ENCODE results near the gene COL12A1.
A peak's percentile ranks its signal among the peaks of the same experiment; 100 is the strongest.
"Not testable (repeated sequence)": the region's sequence is repeated elsewhere in the genome, so short reads cannot be mapped to it uniquely, and the experiment has no call there.

The COL12A1 gene

GRCh38 chr6:75211920-75212590 lies 6.2 kb upstream of the COL12A1 start:
- no peak for DNase-seq

DNA sequence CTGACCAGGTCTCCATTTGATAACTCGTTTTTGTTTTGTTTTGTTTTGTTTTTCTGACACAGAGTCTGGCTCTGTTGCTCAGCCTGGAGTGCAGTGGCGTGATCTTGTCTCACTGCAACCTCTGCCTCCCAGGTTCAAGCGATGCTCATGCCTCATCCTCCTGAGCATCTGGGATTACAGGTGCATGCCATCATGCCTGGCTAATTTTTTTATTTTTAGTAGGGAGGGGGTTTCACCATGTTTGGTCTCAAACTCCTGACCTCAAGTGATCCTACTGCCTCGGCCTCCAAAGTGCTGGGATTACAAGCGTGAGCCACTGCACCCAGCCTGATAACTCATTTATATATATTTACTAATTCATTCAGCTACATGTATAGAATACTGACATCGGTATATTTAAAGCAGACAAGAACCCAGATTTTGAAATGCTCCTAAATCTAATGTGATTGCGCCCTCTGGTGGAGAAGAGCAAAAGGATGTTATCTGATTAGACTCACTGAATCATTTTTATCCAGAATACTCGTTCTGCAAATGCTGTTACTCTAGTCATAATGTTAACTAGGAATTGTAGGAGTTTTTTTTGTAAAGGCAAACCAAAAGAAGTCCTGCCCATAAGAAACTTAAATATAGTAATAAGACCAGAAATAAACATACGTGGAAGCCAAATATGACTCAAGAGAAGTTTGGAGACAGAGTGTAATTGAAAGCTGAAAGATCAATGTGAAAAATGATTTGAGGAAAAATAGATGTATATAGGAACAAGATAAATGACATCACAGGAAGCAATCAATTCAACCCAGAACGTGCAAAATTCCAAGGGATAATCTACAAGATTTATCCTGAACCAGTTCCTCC lies 5.3 kb upstream of the COL12A1 start:
- peak; percentile 67 to 91 (median 80) for DNase-seq

DNA sequence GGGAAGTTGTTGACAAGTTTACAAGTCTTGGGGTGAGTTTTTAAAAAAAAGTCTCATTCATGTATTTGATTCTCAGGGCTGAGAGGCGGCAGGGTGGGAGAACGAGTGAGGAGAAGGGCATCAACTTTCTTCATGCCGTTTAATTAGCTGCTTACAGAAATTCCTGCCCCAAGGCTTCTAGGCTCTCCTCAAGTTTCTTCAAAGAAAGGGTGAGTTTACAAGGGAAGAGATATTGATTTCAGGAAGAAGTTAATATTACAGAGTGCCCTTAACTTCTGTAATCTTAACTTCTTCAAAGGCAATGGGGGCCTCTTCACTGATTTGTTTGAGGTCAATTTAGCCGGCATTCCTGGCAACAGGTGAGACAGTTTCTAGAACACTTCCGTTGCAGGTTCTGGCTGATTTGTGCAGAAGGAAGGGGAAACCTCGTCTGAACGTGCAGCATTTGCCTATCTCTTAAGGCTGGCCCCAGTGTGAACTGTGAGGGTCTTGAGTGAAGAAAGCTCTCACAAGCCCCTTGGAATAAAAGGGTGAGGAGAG lies 3.4 kb upstream of the COL12A1 start:
- DNase-seq: no peak

DNA sequence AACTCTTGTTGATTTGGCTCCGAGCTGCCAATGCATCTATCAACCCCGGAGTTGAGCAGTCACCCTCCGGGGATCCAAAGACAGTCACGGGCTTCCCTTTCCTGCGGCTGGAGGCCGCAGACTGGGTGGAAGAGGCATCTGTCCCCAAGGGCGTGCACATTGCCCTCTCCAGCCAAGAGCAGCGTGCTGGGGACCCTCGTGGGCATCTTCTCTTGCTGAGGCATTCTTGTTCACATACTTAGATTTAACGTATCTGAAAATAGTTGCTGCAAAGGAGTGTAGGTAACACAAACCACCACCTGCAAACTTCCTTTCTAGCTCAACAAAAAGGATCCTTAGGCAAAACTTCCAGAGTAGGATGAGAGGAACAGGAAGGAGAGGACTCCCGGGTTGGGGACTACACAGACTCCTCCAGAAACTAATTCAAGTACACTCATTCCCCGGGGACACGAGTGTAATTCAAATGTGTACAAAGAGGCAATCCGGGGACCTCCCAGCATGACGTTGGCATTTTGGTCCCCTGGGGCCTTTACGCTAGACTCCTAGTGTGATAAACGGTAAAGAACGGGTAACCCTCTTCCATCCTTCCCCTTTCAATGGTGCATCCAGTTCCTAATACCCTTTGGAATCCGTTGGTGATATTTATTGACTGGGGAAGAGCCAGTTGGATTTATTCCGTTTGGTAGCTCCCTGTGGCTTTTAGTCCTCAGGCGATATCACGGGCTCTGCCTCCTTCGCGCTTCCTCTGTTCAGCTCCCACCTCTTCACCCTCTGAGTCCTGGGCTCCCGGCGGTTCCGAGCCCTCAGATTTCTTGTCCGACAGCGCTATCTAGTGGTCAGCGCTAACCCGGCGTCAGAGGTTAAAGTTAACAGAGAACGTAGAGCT lies 2.7 kb upstream of the COL12A1 start:
- DNase-seq: peak; percentile 84 to 91 (median 90)

DNA sequence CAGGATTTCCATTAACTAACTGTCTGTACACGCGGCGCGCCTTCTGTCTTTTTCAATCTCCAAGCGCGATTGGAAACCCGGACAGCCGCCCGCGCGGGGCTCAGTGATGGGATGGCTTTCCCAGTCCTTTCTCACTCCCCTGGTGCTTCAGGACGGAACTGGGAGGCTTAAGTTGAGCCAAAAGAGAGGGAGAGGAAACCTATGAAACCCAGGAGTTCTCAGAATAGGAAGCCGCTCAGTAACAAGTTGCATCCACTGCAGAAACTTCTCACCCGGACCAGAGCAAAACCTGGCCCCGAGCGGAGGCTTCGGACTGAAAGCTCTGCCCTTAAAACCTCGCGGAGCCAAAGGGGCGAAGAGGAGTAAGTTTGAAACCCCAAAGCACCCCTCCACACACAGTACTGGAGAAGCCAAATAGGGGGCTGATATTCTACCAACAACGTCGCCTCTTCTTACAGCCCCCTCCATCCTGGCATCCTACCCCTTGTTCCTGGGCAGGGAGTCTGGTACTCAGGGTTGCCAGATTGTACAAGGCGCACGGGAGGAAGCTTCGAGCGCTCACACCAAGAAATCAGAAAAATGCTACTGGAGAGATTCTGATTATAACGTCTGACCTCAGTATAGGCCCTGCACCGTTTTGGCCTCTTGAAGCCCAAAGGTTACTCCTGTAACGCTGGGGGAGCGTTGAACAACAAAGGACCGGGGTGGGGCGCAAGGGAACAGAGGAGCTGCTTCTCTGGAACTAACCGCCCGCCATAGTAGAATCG lies 906 bp upstream of the COL12A1 start:
- DNase-seq: no peak

DNA sequence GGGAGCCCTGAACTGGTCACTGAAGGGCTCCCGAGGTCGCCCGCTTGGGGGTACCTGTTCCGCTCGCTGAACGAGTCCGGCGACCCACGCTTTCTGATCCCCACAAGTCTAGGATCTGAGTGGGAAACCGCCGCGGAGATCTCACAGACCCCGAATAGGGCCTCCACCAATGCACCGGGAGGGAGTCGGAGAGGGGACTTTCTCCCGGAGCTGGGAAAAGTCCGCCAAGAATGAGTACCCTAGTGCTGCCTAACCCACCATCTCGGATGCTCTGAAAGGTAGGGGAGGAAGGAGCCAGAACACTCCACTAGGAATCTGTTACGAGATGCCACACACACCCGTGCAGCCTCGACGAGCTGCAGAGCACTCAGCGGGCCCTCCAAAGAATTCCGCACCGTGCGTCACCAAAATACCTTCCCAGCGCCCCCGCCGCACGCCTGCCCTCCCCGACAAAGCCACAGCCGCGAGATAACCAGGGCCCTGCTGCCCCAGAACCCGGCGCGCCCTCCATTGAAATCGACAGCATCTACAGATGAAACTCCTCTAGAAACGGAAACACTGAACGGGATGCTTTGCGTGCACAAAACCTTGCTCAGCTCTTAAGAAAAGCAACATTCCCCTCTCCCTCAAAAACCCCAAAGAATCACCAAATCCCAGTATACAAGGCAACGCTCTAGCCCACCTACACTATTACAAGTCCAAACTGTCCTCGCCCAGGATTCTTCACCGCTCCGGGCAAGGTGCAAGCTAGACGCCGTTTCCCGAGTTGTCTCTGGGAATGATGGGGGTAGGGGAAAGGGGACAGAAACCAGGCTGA lies 686 bp downstream of the COL12A1 start:
- no peak for DNase-seq

DNA sequence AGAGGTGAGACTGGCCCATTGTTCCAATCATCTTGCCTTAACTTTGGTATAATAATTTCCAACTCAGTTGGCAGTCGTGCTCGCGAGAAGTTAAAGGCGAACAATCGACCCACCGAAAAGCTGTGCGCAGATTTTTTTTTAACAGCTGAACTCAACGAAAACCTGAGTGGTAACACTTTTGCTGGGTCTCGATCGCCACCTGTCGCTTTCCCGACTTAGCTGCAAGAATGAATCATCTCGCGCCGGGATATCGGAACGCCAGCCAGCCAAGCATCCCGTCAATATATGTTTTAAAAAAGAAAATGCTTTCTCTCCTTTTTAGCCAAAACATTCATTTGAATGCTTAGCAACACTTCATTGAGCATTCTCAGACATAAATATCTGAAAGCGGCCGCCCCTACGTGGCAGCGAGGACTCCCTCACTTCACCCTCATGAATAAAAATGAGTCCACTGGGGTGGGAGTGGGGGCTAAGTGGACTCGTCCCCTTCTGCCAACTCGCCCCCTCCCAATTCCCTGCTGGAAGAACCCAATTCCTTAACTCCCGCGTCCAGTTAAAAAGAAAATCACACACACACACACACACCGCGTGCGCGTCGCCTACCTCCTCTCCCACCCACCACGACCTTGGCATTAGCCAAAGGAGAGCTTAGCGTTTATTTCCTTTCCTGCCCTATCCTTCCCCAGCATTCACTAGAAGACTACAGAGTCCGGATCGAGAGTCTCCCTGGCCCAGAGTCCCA lies 1.5 kb downstream of the COL12A1 start:
- DNase-seq: peak; percentile 35 to 63 (median 41)

GRCh38 chr6:75203721-75204120 lies 2.1 kb downstream of the COL12A1 start:
- no peak for DNase-seq

- DNase-seq: no peak
Measured at GRCh38 chr6:75202676-75203131, 3.1 kb downstream of the COL12A1 start.

DNA sequence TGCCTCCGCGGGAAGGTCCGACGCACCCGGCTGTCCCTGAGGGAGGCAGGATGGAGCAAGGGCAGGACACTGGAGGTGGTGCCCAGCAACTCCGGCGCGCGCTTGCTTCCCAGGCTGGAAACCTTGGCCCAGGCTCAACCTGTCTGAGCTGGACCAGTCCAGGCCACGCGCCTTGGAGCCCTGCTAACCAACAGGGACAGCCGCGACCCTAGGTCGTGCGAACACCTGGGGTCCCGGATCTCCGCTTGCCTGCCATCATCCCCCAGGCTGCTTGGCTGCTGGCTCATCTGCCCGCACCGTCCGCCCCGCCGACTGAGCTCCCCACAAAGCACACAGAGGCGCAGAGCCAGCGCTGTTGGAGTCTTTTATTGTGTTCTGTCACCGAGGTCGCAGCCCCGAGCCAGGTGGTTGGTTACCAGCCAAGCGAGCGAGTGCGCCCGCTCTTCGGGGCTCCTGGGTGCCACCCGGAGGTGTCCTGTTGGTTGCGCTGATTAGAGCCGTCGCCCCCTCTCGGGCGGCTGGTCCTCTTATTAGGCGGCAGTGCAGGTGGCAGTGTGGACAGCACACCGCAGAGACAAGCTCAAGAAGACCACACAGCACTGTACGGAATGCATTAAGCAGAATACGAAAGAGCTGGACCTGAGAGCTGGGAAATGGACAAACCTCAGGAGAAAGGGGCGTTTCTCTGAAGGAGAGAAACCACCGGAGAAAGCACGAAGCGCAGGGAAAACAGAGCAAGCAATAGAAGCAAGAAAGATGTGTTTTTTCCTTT lies 3.8 kb downstream of the COL12A1 start:
- no peak for DNase-seq

DNA sequence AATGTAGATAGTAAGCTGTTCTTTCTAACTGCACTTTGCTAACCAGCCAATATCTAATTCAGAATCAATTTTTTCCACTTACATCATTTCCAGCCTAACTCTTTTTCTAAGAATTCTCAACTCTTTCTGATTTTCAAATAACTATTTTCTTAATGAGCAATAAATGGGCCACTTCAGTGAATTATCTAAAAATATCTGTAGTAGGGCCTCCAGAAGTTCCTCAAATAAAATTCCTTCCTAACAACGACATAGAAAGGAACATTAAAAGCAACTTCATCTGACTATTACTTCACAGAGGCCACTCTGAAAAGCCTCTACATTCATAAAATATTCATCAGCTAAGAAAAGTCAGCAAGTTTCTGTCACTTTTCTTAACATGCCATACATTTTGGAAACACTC lies 4.8 kb downstream of the COL12A1 start:
- DNase-seq: no peak

DNA sequence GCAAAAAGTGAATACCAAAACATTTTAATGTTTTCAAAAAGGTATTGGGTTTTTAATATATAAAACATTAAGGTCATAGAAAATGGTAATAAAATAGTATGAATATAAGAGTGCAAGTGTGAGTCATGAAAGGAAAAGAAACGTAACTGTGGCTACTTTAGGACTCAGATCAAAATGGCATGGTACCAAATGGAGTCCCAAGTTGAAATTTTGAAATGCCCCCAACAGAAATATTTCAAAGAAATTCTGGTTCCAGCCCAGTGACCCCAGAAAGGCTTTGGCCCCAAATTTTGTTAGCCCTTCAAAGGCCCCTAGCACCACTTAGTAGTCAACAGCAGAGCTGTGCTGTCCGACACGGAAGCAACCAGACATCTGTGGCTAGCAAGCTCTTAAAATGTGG lies 6.0 kb downstream of the COL12A1 start:
- DNase-seq: no peak

DNA sequence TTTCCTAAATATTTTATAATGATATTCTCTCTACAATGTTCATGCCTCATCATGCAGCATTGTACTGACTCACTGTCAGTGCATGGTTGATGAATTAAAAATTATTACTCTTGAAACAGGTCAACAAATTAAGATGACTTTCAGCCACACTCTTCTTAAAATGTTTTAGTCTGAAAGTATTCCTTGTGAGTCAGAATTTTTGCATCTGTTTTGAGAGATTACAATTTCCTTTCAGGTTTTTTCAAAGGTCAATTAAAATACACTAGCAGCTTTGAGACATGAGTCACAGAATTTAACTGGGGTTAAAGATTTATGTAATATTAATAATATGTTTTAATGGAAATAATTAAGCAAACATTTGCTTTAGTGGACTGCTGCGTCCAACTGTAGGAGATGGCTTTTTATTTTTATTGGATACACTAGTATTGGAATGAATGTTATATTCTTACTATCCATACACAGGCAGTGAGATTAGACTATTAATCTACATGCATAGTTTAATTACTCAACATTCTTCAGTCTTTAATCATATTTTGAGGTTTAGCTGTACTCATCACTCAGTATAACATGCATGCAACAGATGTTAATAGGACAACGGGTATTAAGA lies 9.7 kb downstream of the COL12A1 start:
- DNase-seq: no peak

DNA sequence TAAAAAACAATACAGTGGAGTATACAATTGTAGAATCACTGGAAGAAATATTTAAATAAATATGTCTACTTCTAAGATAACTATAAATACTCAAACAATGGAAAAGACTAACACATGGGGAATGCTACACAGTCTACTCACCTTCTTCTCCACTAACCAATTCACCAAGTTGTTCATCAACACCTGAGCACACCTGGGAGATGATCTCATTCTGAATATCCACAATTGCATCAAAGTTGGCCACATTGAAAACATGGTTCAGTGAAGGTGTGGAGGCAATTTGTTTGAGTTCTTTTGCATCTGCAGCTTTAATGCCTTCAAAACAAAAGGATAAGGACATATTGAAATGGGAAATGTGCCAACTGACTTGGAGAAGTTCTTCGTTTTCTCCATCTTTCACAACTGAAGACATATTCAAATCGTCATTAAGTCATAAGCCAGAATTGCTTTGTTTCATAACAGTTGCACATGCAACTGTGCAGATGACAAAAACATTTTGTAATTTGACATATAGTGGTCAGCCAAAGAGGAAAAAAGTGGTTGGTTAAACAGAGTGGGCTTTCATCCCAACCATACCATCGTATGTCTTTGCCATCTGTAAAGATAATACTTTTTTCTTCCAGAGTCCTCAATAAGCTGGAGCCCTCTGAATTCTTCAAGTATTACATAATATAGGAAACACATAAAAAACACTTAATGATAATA lies 17.5 kb downstream of the COL12A1 start:
- no peak for DNase-seq

DNA sequence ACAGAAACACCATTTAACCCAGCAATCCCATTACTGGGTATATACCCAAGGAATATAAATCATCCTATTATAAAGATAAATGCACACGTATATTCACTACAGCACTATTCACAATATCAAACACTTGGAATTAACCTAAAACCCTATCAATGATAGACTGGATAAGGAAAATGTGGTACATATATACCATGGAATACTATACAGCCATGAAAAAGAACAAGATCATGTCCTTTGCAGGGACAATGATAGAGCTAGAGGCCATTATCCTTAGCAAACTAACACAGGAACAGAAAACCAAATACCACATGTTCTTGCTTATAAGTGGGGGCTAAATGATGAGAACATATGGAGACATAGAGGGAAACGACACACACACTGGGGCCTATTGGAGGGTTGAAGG lies 19.3 kb downstream of the COL12A1 start:
- not testable (repeated sequence) for DNase-seq

DNA sequence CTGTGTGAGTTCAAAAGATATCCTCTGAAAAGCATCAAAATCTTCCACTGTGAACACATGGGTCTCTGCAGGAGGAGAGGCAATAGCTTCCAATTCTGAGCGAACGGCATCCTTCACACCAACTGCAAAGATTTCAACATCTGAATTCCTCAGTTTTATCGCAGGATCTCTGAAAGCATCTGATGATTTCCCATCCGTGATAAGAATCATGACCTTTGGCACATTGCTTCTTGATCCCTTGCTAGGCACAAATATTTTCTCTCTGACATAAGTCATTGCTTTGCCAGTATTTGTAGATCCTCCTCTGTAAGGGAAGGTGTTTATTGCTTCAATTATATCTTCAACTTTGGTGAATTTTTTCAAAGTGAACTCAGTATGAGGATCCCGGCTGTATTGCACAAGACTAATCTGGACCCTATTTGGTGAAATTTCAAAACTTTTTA lies 22.7 kb downstream of the COL12A1 start:
- no peak for DNase-seq

DNA sequence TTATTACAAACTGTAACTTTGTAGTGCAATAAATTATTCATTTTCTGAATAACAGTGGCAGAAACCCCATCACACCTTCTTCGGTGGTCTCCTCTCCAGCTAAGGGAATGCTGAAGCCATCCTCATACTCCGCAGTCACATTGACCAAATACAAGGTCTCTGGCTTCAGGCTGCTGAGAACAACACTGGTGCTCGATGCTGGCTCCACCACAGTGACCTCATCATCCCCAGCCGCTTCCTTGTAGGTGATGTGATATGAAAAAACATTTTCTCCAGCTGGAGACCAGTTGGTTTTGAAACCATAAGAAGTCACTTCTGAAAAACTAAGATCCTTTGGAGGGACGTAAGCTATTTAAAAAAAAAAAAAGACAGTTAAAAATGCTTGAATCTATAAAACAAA lies 25.0 kb downstream of the COL12A1 start:
- no peak for DNase-seq

- no peak for DNase-seq
Measured at GRCh38 chr6:75178757-75179156, 27.1 kb downstream of the COL12A1 start.
